GM23338 (cell line): ENCODE measurements around the gene XPNPEP2.

Experiments used
- CREB1 ChIP-seq: fragments of 250-450 bp; sonication (Bioruptor Pico); IDR thresholded peaks from 2 replicates; pipeline ENCODE4 v1.5.0; 2020; ENCODE audit warnings: low read depth, mild to moderate bottlenecking, moderate library complexity
- EZH2 ChIP-seq: fragments of 200-600 bp; sonication (generic); IDR thresholded peaks from one replicate; pipeline ENCODE4 v1.8.0; 2017; ENCODE audit warnings: antibody characterized with exemption, mild to moderate bottlenecking, low read depth; ENCODE audit not compliant: unreplicated experiment
- EZH2phosphoT487 ChIP-seq: fragments of 200-600 bp; sonication (generic); IDR thresholded peaks from one replicate; pipeline ENCODE4 v1.8.1; 2018; ENCODE audit warnings: antibody characterized with exemption; ENCODE audit not compliant: unreplicated experiment
- POLR2AphosphoS5 ChIP-seq: IDR thresholded peaks from 2 replicates; pipeline ENCODE4 v1.6.1; 2016; ENCODE audit warnings: antibody characterized with exemption, low read depth
- ZNF114 ChIP-seq: fragments of 250-450 bp; sonication (Bioruptor Pico); IDR thresholded peaks from 2 replicates; pipeline ENCODE4 v1.5.0; 2020; ENCODE audit warnings: mild to moderate bottlenecking, moderate library complexity
- TF ChIP-seq, protein P1 (sequence below), 2 experiments: fragments of 200-600 bp in 1 of 2; sonication (generic) in 1 of 2; conservative IDR thresholded peaks; 2 replicates each; pipeline versions ENCODE4 v1.5.1 to v1.6.1; 2016 to 2017; ENCODE audit warnings: antibody characterized with exemption in 2 of 2, low read depth in 2 of 2, mild to moderate bottlenecking in 2 of 2, moderate library complexity in 1 of 2
- TF ChIP-seq, protein P2 (sequence below): IDR thresholded peaks from one replicate; pipeline ENCODE4 v1.6.1; 2018; ENCODE audit warnings: antibody characterized with exemption; ENCODE audit not compliant: unreplicated experiment
- TF ChIP-seq, protein P3 (sequence below): fragments of 250-450 bp; sonication (Bioruptor Pico); IDR thresholded peaks from 2 replicates; pipeline ENCODE4 v1.5.0; 2020; ENCODE audit warnings: mild to moderate bottlenecking, moderate library complexity
- TF ChIP-seq, protein P4 (sequence below): IDR thresholded peaks from 2 replicates; pipeline ENCODE4 v1.6.1; 2016; ENCODE audit warnings: antibody characterized with exemption

DNA sequence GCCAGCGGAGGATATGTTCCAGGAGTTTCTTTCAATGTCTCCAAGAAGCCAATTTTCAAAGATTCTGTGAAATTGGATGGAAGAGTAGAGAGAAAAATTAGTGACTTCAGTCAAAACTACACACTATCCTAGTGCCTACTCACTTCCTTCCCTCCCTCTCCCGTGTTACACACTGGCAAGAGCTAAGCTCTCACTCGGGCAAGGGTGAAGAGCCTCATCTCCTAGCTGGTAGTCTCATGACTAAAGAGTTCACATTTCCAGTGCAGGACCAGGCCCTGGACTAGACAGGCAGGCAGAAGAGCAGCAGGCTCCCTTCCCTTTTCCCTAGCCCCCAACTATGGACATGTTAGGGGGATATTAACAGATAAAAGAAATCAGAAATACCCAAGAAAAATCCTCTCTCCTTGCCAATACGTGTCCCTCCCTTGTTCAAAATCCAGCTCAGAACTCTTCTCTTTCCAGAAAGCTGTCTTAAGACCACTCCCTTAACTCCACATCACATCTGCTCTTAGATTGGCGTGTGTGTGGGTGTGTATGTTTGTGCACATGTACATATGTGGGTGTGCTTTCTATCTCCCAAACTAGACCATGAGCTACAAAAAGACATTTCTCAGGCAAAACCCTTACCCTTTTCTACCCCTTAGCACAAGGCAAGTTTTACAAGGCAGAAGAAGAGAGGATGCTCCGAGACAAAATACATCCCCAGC is 75.0 kb downstream of the XPNPEP2 start:
- no peak for TF ChIP-seq POLR2AphosphoS5
- TF ChIP-seq, protein P1, sequence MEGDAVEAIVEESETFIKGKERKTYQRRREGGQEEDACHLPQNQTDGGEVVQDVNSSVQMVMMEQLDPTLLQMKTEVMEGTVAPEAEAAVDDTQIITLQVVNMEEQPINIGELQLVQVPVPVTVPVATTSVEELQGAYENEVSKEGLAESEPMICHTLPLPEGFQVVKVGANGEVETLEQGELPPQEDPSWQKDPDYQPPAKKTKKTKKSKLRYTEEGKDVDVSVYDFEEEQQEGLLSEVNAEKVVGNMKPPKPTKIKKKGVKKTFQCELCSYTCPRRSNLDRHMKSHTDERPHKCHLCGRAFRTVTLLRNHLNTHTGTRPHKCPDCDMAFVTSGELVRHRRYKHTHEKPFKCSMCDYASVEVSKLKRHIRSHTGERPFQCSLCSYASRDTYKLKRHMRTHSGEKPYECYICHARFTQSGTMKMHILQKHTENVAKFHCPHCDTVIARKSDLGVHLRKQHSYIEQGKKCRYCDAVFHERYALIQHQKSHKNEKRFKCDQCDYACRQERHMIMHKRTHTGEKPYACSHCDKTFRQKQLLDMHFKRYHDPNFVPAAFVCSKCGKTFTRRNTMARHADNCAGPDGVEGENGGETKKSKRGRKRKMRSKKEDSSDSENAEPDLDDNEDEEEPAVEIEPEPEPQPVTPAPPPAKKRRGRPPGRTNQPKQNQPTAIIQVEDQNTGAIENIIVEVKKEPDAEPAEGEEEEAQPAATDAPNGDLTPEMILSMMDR (conservative IDR thresholded peaks at IDR 0.05; ENCODE audit: low read depth in 2 of 2), result no peak
- no peak for TF ChIP-seq EZH2
- TF ChIP-seq CREB1 (CRISPR knock-in tag), result no peak
- TF ChIP-seq, protein P2, sequence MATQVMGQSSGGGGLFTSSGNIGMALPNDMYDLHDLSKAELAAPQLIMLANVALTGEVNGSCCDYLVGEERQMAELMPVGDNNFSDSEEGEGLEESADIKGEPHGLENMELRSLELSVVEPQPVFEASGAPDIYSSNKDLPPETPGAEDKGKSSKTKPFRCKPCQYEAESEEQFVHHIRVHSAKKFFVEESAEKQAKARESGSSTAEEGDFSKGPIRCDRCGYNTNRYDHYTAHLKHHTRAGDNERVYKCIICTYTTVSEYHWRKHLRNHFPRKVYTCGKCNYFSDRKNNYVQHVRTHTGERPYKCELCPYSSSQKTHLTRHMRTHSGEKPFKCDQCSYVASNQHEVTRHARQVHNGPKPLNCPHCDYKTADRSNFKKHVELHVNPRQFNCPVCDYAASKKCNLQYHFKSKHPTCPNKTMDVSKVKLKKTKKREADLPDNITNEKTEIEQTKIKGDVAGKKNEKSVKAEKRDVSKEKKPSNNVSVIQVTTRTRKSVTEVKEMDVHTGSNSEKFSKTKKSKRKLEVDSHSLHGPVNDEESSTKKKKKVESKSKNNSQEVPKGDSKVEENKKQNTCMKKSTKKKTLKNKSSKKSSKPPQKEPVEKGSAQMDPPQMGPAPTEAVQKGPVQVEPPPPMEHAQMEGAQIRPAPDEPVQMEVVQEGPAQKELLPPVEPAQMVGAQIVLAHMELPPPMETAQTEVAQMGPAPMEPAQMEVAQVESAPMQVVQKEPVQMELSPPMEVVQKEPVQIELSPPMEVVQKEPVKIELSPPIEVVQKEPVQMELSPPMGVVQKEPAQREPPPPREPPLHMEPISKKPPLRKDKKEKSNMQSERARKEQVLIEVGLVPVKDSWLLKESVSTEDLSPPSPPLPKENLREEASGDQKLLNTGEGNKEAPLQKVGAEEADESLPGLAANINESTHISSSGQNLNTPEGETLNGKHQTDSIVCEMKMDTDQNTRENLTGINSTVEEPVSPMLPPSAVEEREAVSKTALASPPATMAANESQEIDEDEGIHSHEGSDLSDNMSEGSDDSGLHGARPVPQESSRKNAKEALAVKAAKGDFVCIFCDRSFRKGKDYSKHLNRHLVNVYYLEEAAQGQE, result no peak
- TF ChIP-seq ZNF114 (CRISPR knock-in tag), result no peak
- no peak for TF ChIP-seq EZH2phosphoT487
- TF ChIP-seq, protein P3, sequence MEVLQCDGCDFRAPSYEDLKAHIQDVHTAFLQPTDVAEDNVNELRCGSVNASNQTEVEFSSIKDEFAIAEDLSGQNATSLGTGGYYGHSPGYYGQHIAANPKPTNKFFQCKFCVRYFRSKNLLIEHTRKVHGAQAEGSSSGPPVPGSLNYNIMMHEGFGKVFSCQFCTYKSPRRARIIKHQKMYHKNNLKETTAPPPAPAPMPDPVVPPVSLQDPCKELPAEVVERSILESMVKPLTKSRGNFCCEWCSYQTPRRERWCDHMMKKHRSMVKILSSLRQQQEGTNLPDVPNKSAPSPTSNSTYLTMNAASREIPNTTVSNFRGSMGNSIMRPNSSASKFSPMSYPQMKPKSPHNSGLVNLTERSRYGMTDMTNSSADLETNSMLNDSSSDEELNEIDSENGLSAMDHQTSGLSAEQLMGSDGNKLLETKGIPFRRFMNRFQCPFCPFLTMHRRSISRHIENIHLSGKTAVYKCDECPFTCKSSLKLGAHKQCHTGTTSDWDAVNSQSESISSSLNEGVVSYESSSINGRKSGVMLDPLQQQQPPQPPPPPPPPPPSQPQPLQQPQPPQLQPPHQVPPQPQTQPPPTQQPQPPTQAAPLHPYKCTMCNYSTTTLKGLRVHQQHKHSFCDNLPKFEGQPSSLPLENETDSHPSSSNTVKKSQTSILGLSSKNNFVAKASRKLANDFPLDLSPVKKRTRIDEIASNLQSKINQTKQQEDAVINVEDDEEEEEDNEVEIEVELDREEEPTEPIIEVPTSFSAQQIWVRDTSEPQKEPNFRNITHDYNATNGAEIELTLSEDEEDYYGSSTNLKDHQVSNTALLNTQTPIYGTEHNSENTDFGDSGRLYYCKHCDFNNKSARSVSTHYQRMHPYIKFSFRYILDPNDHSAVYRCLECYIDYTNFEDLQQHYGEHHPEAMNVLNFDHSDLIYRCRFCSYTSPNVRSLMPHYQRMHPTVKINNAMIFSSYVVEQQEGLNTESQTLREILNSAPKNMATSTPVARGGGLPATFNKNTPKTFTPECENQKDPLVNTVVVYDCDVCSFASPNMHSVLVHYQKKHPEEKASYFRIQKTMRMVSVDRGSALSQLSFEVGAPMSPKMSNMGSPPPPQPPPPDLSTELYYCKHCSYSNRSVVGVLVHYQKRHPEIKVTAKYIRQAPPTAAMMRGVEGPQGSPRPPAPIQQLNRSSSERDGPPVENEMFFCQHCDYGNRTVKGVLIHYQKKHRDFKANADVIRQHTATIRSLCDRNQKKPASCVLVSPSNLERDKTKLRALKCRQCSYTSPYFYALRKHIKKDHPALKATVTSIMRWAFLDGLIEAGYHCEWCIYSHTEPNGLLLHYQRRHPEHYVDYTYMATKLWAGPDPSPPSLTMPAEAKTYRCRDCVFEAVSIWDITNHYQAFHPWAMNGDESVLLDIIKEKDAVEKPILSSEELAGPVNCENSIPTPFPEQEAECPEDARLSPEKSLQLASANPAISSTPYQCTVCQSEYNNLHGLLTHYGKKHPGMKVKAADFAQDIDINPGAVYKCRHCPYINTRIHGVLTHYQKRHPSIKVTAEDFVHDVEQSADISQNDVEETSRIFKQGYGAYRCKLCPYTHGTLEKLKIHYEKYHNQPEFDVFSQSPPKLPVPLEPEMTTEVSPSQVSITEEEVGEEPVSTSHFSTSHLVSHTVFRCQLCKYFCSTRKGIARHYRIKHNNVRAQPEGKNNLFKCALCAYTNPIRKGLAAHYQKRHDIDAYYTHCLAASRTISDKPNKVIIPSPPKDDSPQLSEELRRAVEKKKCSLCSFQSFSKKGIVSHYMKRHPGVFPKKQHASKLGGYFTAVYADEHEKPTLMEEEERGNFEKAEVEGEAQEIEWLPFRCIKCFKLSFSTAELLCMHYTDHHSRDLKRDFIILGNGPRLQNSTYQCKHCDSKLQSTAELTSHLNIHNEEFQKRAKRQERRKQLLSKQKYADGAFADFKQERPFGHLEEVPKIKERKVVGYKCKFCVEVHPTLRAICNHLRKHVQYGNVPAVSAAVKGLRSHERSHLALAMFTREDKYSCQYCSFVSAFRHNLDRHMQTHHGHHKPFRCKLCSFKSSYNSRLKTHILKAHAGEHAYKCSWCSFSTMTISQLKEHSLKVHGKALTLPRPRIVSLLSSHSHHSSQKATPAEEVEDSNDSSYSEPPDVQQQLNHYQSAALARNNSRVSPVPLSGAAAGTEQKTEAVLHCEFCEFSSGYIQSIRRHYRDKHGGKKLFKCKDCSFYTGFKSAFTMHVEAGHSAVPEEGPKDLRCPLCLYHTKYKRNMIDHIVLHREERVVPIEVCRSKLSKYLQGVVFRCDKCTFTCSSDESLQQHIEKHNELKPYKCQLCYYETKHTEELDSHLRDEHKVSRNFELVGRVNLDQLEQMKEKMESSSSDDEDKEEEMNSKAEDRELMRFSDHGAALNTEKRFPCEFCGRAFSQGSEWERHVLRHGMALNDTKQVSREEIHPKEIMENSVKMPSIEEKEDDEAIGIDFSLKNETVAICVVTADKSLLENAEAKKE (CRISPR knock-in tag), result no peak
- TF ChIP-seq, protein P4, sequence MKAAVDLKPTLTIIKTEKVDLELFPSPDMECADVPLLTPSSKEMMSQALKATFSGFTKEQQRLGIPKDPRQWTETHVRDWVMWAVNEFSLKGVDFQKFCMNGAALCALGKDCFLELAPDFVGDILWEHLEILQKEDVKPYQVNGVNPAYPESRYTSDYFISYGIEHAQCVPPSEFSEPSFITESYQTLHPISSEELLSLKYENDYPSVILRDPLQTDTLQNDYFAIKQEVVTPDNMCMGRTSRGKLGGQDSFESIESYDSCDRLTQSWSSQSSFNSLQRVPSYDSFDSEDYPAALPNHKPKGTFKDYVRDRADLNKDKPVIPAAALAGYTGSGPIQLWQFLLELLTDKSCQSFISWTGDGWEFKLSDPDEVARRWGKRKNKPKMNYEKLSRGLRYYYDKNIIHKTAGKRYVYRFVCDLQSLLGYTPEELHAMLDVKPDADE, result no peak
